ENCODE results near the gene PLEKHH1.
A peak's percentile ranks its signal among the peaks of the same experiment; 100 is the strongest.

PLEKHH1 gene

GRCh38 chr14:67633451-67634147 is 100.5 kb downstream of the PLEKHH1 start:
- DNase-seq (ENCODE audit: low read depth), result no peak
- no peak for TF ChIP-seq CTCF (conservative IDR thresholded peaks at IDR 0.05; ENCODE audit: low read depth, low read length)
- no peak overlapping the region for H3K4me3 ChIP-seq (ENCODE audit: low read depth, low read length)

- H3K4me3 ChIP-seq (ENCODE audit: low read depth, low read length), result no peak overlapping the region
- TF ChIP-seq CTCF (conservative IDR thresholded peaks at IDR 0.05; ENCODE audit: low read depth, low read length), result no peak
- peak; percentile 46 for DNase-seq (ENCODE audit: low read depth)
These were observed 103.3 kb downstream of the PLEKHH1 start for GRCh38 chr14:67636361-67636919.

- H3K4me3 ChIP-seq (ENCODE audit: low read depth, low read length), result no peak overlapping the region
- no peak for DNase-seq (ENCODE audit: low read depth)
- TF ChIP-seq CTCF (conservative IDR thresholded peaks at IDR 0.05; ENCODE audit: low read depth, low read length), result no peak
These were observed 105.6 kb downstream of the PLEKHH1 start for GRCh38 chr14:67638642-67639041.

Measured in choroid plexus epithelial cell (primary cell).